GM12878 (cell line): ENCODE data around the gene NQO1. TPM values are rescaled to one million over a fixed set of nuclear protein-coding genes. Genes with fewer than 3 reads are reported as not detected.

Experiments
- ATAC-seq: fragments of 200-7000 bp; cut with Tn5 transposase; 3 replicates; pipeline ENCODE4 v1.9.1; 2020; ENCODE audit warnings: mild to moderate bottlenecking, moderate library complexity
- BruUV-seq: library from RNA; stranded (reverse); fragments of 400-500 nt; replicated peaks from 2 replicates; lab custom pipeline; 2021; lab: Mats Ljungman, UMichigan
- CTCF ChIA-PET: fragments of 300-600 bp; sonication (Branson Sonifier 250); formaldehyde crosslinking; extraction: SDS; loops from one replicate; lab custom pipeline; 2021; ENCODE audit warnings: inconsistent platforms; lab: Yijun Ruan, JAX
- POLR2A ChIA-PET: fragments of 350-600 bp; formaldehyde crosslinking; extraction: SDS; loops from one replicate; lab custom pipeline; 2021; ENCODE audit warnings: inconsistent platforms; lab: Charles Lee
- RAD21 ChIA-PET: fragments of 300-600 bp; sonication (Branson Sonifier 250); formaldehyde crosslinking; loops from one replicate; lab custom pipeline; 2023; ENCODE audit warnings: antibody characterized with exemption; ENCODE audit not compliant: unreplicated experiment; lab: Charles Lee
- SMC1A ChIA-PET: fragments of 300-600 bp; sonication (Branson Sonifier 250); formaldehyde crosslinking; loops from one replicate; lab custom pipeline; 2023; ENCODE audit not compliant: unreplicated experiment, uncharacterized antibody; lab: Charles Lee
- DNase-seq: peaks from one replicate; pipeline ENCODE4 v3.0.0-alpha.2; 2011; ENCODE audit warnings: low read depth, low spot score
- FAIRE-seq: peaks from 3 replicates; lab custom pipeline; 2011; peaks lifted over from hg19 to GRCh38; lab: Jason Lieb, UNC
- H2AFZ ChIP-seq: 2 replicates; pipeline ENCODE4 v1.6.0; 2011; ENCODE audit warnings: low read depth, low read length, control low read depth; ENCODE audit not compliant: control insufficient read depth
- H3K27ac ChIP-seq: 2 replicates; pipeline ENCODE4 v1.5.1; 2011; ENCODE audit warnings: control low read depth; ENCODE audit not compliant: control insufficient read depth, insufficient read depth
- H3K27me3 ChIP-seq, 2 experiments: replicated peaks in 1 of 2; 2 replicates each; pipeline versions ENCODE4 v1.6.0 to v1.6.1; 2011; ENCODE audit warnings: low read length in 1 of 2; ENCODE audit not compliant: control insufficient read depth in 2 of 2, insufficient read depth in 2 of 2
- H3K36me3 ChIP-seq, 2 experiments: 2 replicates each; pipeline ENCODE4 v1.5.1; 2011; ENCODE audit warnings: low read length in 1 of 2; ENCODE audit not compliant: control insufficient read depth in 2 of 2, insufficient read depth in 2 of 2
- H3K4me1 ChIP-seq: 2 replicates; pipeline ENCODE4 v1.6.1; 2011; ENCODE audit warnings: mild to moderate bottlenecking, low read length, moderate library complexity, mixed read lengths; ENCODE audit not compliant: control insufficient read depth, insufficient read depth
- H3K4me2 ChIP-seq: 2 replicates; pipeline ENCODE4 v1.6.0; 2011; ENCODE audit warnings: control low read depth; ENCODE audit not compliant: control insufficient read depth, insufficient read depth
- H3K4me3 ChIP-seq: fragments of 200-600 bp; sonication (generic); 2 replicates; pipeline ENCODE4 v1.5.1; 2016
- H3K79me2 ChIP-seq: 2 replicates; pipeline ENCODE4 v1.6.0; 2011; ENCODE audit warnings: low read length; ENCODE audit not compliant: control insufficient read depth, insufficient read depth
- H3K9ac ChIP-seq: 2 replicates; pipeline ENCODE4 v1.8.0; 2011; ENCODE audit warnings: low read length, control low read depth, mixed read lengths; ENCODE audit not compliant: control insufficient read depth, insufficient read depth
- H3K9me3 ChIP-seq: replicated peaks from 3 replicates; pipeline ENCODE4 v1.5.1; 2011; ENCODE audit warnings: mild to moderate bottlenecking, low read length; ENCODE audit not compliant: control insufficient read depth, insufficient read depth
- H4K20me1 ChIP-seq: 2 replicates; pipeline ENCODE4 v1.6.0; 2011; ENCODE audit not compliant: control insufficient read depth, insufficient read depth
- BCL3 ChIP-seq: IDR thresholded peaks from 2 replicates; pipeline ENCODE4 v1.6.1; 2011; ENCODE audit warnings: borderline replicate concordance, low read depth, mild to moderate bottlenecking, moderate library complexity, low read length; ENCODE audit not compliant: insufficient read depth, poor library complexity, severe bottlenecking
- EZH2 ChIP-seq: IDR thresholded peaks from 2 replicates; pipeline ENCODE4 v1.6.1; 2012; ENCODE audit warnings: low read depth, mild to moderate bottlenecking, control low read depth, inconsistent platforms, low read length, borderline replicate concordance; ENCODE audit not compliant: control insufficient read depth
- HSF1 ChIP-seq: fragments of 150-350 bp; IDR thresholded peaks from 2 replicates; pipeline ENCODE4 v1.6.1; 2014; ENCODE audit warnings: mild to moderate bottlenecking, low read depth, low read length
- IKZF2 ChIP-seq, 2 experiments: fragments of 450-650 bp; IDR thresholded peaks; 2 replicates each; pipeline ENCODE4 v1.6.1; 2017; ENCODE audit warnings: mild to moderate bottlenecking in 2 of 2, moderate library complexity in 2 of 2
- PAX5 ChIP-seq: IDR thresholded peaks from 2 replicates; pipeline ENCODE4 v1.6.1; 2011; ENCODE audit warnings: low read depth, low read length, borderline replicate concordance
- SREBF1 ChIP-seq: IDR thresholded peaks from 2 replicates; pipeline ENCODE4 v1.6.1; 2012; ENCODE audit warnings: mild to moderate bottlenecking, low read length
- TCF12 ChIP-seq: IDR thresholded peaks from 2 replicates; pipeline ENCODE4 v1.6.1; 2011; ENCODE audit warnings: low read depth, mild to moderate bottlenecking, low read length
- ZBTB40 ChIP-seq: fragments of 450-650 bp; IDR thresholded peaks from 2 replicates; pipeline ENCODE4 v1.6.1; 2016; ENCODE audit warnings: mild to moderate bottlenecking, moderate library complexity, borderline replicate concordance
- WGBS: methylation state at CpG from one replicate; pipeline ENCODE4 v1.1.6; 2016; ENCODE audit warnings: low lambda C conversion rate; ENCODE audit not compliant: insufficient replicate concordance, insufficient coverage; ENCODE audit errors: missing lambda C conversion rate; 5-methylcytosine and 5-hydroxymethylcytosine counted together
- in situ Hi-C: fragments of 300-500 bp; cut with MboI; formaldehyde crosslinking; loops from 9 replicates; pipeline ENCODE4 v1.14.3; 2018; ENCODE audit warnings: mixed read lengths
- intact Hi-C: fragments of 100-400 bp; cut with micrococcal nuclease; formaldehyde crosslinking; loops from one replicate; pipeline ENCODE4 v1.14.2; 2022; ENCODE audit not compliant: unreplicated experiment
- polyA plus RNA-seq, 11 experiments: library from polyadenylated mRNA; depleted of rRNA in 4 of 11; unstranded in 6 of 11; stranded (reverse) in 5 of 11; fragments of >200 nt; fragmentation: Nextera tagmentation in 4 of 11; fragmentation: Illumina TruSeq in 1 of 11; extraction: Ambion mirVana in 4 of 11; extraction: Trizol in 1 of 11; gene quantifications; 1 replicate in 1 of 11; 2 replicates in 10 of 11; pipeline versions ENCODE4 v1.2.1 to v1.2.3, GENCODE V29; 2011 to 2016; ENCODE audit warnings: inconsistent platforms in 2 of 11, missing spikeins in 2 of 11, low read depth in 1 of 11
- total RNA-seq, 4 experiments: library from RNA; depleted of rRNA in 3 of 4; stranded (reverse); fragments of >200 nt in 3 of 4; fragmentation: Illumina TruSeq in 1 of 4; extraction: Trizol in 1 of 4; gene quantifications; 2 replicates each; pipeline versions ENCODE4 v1.2.1 to v1.2.3, GENCODE V29; 2013 to 2021

Gene NQO1
- total and polyA plus RNA-seq, 10 of the 15 experiments (the other 5 are each of a cell fraction or from before 2014, with no cell fraction given), result 24.6 to 84.9 (median 34.6) TPM

GRCh38 chr16:69756705-69757104 lies 30.3 kb upstream of the NQO1 start:
- POLR2A ChIA-PET, result interaction anchor here (0.6 kb wide), 1 partner anchor 697 kb away, joined by 3 read pairs; no protein-coding TSS in a partner anchor
- H3K27me3 ChIP-seq, result no peaks in the 10 kb centered on the region

More at GRCh38 chr16:69756705-69757104, 30.3 kb upstream of the NQO1 start:
- TF ChIP-seq BCL3, result no peak
- TF ChIP-seq ZBTB40, result no peak
- no peak for TF ChIP-seq HSF1
- no peak for TF ChIP-seq IKZF2 (IDR thresholded peaks at IDR 0.05)
- no peak for TF ChIP-seq TCF12
- TF ChIP-seq SREBF1, result no peak
- no peak for TF ChIP-seq PAX5
- TF ChIP-seq EZH2, result no peak
- TF ChIP-seq, all 136 proteins: peak for 0
- 88% methylated on average over 10 of the region's 10 CpGs for WGBS
- DNase-seq, result no peak
- H3K27ac ChIP-seq, result no peak overlapping the region
- intact Hi-C loops (loop anchor here (10.0 kb wide), 1 partner anchor 422 kb away; the partner anchor contains the start of genes COG8, NIP7 and PDF), in situ Hi-C loops (no loop called here)
- no peak for FAIRE-seq
- H3K4me2 ChIP-seq, result no peak overlapping the region
- no peak for ATAC-seq
- H3K4me3 ChIP-seq, result no peak overlapping the region
- CTCF ChIA-PET, result interaction anchor here (1.1 to 7.8 kb wide), 4 partner anchors 16 to 360 kb away, joined by 3 to 108 read pairs (median 60); no protein-coding TSS in a partner anchor
- RAD21 ChIA-PET, result interaction anchor here (2.0 kb wide), 1 partner anchor 360 kb away, joined by 8 read pairs; no protein-coding TSS in a partner anchor
- H3K4me1 ChIP-seq, result peaks cover 5% of the 10 kb centered on the region
- SMC1A ChIA-PET, result interaction anchor here (0.6 to 3.6 kb wide), 2 partner anchors 49 to 104 kb away, joined by 3 to 34 read pairs; no protein-coding TSS in a partner anchor
- peaks cover 0 to 5% of the 10 kb centered on the region in 2 experiments; a peak in 1 of 4 replicates for H3K36me3 ChIP-seq
- no peaks in the 10 kb centered on the region for H3K9me3 ChIP-seq
- no peak overlapping the region for H2AFZ ChIP-seq
- H3K9ac ChIP-seq, result no peak overlapping the region
- BruUV-seq, result no TSS peak
- H4K20me1 ChIP-seq, result no peaks in the 10 kb centered on the region
- H3K79me2 ChIP-seq, result peaks cover 29% of the 10 kb centered on the region
